HG02588 (cell line): ENCODE data around the gene LAD1.

Source experiments
- ATAC-seq: cut with Tn5 transposase; IDR thresholded peaks from one replicate; pipeline ENCODE4 v1.9.1; 2021; ENCODE audit warnings: mild to moderate bottlenecking, moderate library complexity; ENCODE audit not compliant: unreplicated experiment

Gene LAD1

GRCh38 chr1:201350884-201351283, 48.2 kb downstream of the LAD1 start:
- no peak for ATAC-seq

- ATAC-seq: no peak
Measured at GRCh38 chr1:201350361-201350725, 48.8 kb downstream of the LAD1 start.

- ATAC-seq: no peak
Measured at GRCh38 chr1:201349092-201349491, 50.0 kb downstream of the LAD1 start.

GRCh38 chr1:201348211-201348566, 50.9 kb downstream of the LAD1 start:
- ATAC-seq: no peak

GRCh38 chr1:201347498-201348210, 51.5 kb downstream of the LAD1 start:
- no peak for ATAC-seq

GRCh38 chr1:201346987-201347386, 52.1 kb downstream of the LAD1 start:
- no peak for ATAC-seq

GRCh38 chr1:201346337-201346939, 52.7 kb downstream of the LAD1 start:
- no peak for ATAC-seq

- no peak for ATAC-seq
Measured at GRCh38 chr1:201345081-201345355, 54.1 kb downstream of the LAD1 start.

GRCh38 chr1:201344206-201345080, 54.7 kb downstream of the LAD1 start:
- no peak for ATAC-seq

- ATAC-seq: no peak
Measured at GRCh38 chr1:201341377-201341776, 57.7 kb downstream of the LAD1 start.

- no peak for ATAC-seq
Measured at GRCh38 chr1:201336711-201337450, 62.2 kb downstream of the LAD1 start.

GRCh38 chr1:201335901-201336300, 63.2 kb downstream of the LAD1 start:
- ATAC-seq: no peak

GRCh38 chr1:201335174-201335870, 63.8 kb downstream of the LAD1 start:
- no peak for ATAC-seq

GRCh38 chr1:201334325-201335173, 64.6 kb downstream of the LAD1 start:
- ATAC-seq: no peak

GRCh38 chr1:201332616-201333335, 66.3 kb downstream of the LAD1 start:
- no peak for ATAC-seq

- ATAC-seq: no peak
Measured at GRCh38 chr1:201332021-201332420, 67.1 kb downstream of the LAD1 start.

GRCh38 chr1:201331166-201331565, 68.0 kb downstream of the LAD1 start:
- no peak for ATAC-seq
